Mesendoderm (in vitro differentiated cells): ENCODE data around the gene TRIP10.

ENCODE experiments used
- DNase-seq: peaks from one replicate; pipeline ENCODE4 v3.0.0; 2013
- H2AK5ac ChIP-seq: 2 replicates; pipeline ENCODE4 v1.6.1; 2013; ENCODE audit warnings: low read length, inconsistent platforms
- H2BK120ac ChIP-seq: 2 replicates; pipeline ENCODE4 v1.6.1; 2013; ENCODE audit warnings: low read depth, mild to moderate bottlenecking, low read length, moderate library complexity, mixed read lengths
- H2BK15ac ChIP-seq: replicated peaks from 2 replicates; pipeline ENCODE4 v1.6.1; 2013; ENCODE audit warnings: low read depth, mild to moderate bottlenecking, moderate library complexity
- H2BK5ac ChIP-seq: 2 replicates; pipeline ENCODE4 v1.6.1; 2013; ENCODE audit warnings: low read length, inconsistent platforms
- H3K18ac ChIP-seq: 2 replicates; pipeline ENCODE4 v1.6.1; 2013; ENCODE audit warnings: mild to moderate bottlenecking, low read length, mixed read lengths
- H3K23ac ChIP-seq: one replicate; pipeline ENCODE4 v1.6.1; 2013; ENCODE audit warnings: low read length
- H3K27ac ChIP-seq: 2 replicates; pipeline ENCODE4 v1.5.1; 2013; ENCODE audit warnings: low read depth, mild to moderate bottlenecking, inconsistent platforms, low read length, moderate library complexity
- H3K27me3 ChIP-seq: 2 replicates; pipeline ENCODE4 v1.6.1; 2013; ENCODE audit warnings: low read length, control low read depth, mild to moderate bottlenecking, inconsistent platforms; ENCODE audit not compliant: insufficient read depth, poor library complexity
- H3K36me3 ChIP-seq: 2 replicates; pipeline ENCODE4 v1.6.1; 2013; ENCODE audit warnings: low read length, inconsistent platforms; ENCODE audit not compliant: control insufficient read depth, insufficient read depth
- H3K4ac ChIP-seq: one replicate; pipeline ENCODE4 v1.6.1; 2013; ENCODE audit warnings: low read depth, mild to moderate bottlenecking, low read length, moderate library complexity
- H3K4me1 ChIP-seq: 2 replicates; pipeline ENCODE4 v1.6.1; 2013; ENCODE audit warnings: low read depth, low read length, inconsistent platforms; ENCODE audit not compliant: control insufficient read depth
- H3K4me2 ChIP-seq: 2 replicates; pipeline ENCODE4 v1.6.1; 2013; ENCODE audit warnings: low read length
- H3K4me3 ChIP-seq: 2 replicates; pipeline ENCODE4 v1.5.1; 2013; ENCODE audit warnings: mild to moderate bottlenecking, low read length
- H3K56ac ChIP-seq: one replicate; pipeline ENCODE4 v1.6.1; 2013; ENCODE audit warnings: low read length
- H3K79me1 ChIP-seq: 2 replicates; pipeline ENCODE4 v1.6.1; 2013; ENCODE audit warnings: low read length, inconsistent platforms
- H3K79me2 ChIP-seq: 2 replicates; pipeline ENCODE4 v1.6.1; 2013; ENCODE audit warnings: mild to moderate bottlenecking, low read length; ENCODE audit not compliant: control insufficient read depth, insufficient read depth
- H3K9ac ChIP-seq: 2 replicates; pipeline ENCODE4 v1.6.1; 2013; ENCODE audit warnings: low read length, inconsistent platforms
- H4K5ac ChIP-seq: one replicate; pipeline ENCODE4 v1.6.1; 2013; ENCODE audit warnings: low read length
- H4K8ac ChIP-seq: one replicate; pipeline ENCODE4 v1.6.1; 2013; ENCODE audit warnings: low read depth, mild to moderate bottlenecking, control low read depth, low read length, moderate library complexity
- WGBS: extraction: QIAGEN DNeasy Blood & Tissue Kit; methylation state at CpG from one replicate; pipeline ENCODE4 v1.1.7; 2013; ENCODE audit warnings: low lambda C conversion rate, missing lambda C conversion rate; ENCODE audit not compliant: insufficient coverage; ENCODE audit errors: extremely low coverage; 5-methylcytosine and 5-hydroxymethylcytosine counted together

The TRIP10 gene

DNA sequence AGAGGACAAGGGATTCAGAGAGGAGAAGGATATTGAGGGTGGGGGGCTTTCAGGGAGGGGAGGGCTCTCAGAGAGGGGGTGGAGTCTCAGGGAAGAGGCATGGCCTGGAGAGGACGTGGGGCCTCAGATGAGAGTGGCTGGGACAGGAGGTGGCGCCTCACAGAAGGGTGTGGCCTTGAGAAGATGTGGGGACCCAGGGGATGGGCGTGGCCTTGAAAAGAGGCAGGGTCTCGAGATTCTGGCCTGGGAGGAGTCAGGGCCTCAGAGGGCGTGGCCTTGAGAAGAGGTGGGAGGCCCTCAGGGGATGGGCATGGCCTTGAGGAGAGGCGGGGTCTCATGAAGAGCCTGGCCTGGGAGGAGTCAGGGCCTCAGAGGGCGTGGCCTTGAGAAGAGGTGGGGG lies 45.8 kb upstream of the TRIP10 start:
- Histone ChIP-seq H4K8ac (no peak overlapping the region), H3K4me1 (no peaks in the 10 kb centered on the region), H3K4me2 (no peak overlapping the region), H3K79me1 (no peaks in the 10 kb centered on the region), H4K5ac (no peak overlapping the region), H2AK5ac (no peak overlapping the region), H3K4ac (no peak overlapping the region), H3K79me2 (no peaks in the 10 kb centered on the region), H3K27me3 (no peaks in the 10 kb centered on the region), H2BK120ac (no peak overlapping the region), H3K56ac (no peak overlapping the region), H2BK5ac (no peak overlapping the region), H3K4me3 (no peak overlapping the region), H3K36me3 (no peaks in the 10 kb centered on the region), H3K27ac (no peak overlapping the region), H3K9ac (no peak overlapping the region), H2BK15ac (no peak overlapping the region), H3K23ac (no peak overlapping the region), H3K18ac (no peak overlapping the region)
- DNase-seq = no peak
- WGBS = no CpG with 5 or more reads among the region's 7 CpGs

DNA sequence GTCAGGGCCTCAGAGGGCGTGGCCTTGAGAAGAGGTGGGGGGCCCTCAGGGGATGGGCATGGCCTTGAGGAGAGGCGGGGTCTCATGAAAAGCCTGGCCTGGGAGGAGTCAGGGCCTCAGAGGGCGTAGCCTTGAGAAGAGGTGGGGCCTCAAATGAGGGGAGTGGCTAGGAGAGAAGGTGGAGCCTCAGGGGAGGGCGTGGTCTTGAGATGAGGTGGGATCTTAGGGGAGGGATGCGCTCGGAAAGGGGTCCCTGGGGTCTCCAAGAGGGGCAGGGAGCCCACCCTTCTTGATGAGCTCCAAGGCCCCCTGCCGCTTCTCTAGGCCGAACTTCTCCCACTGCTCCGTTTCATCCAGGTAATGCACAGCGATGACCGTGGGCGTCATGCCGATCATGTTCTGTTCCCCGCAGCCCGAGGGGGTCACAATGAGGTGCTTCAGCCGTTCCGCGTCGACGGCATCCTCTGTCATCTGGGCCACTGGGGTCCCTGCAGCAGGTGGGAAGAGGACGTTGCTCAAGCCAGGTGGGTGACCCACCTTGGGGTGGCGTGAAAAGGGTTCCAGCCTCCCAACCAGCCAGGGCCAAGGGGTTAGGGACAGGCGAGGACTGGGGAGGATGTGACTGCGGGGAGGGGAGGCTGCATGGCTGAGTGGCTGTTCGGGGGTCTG lies 45.2 kb upstream of the TRIP10 start:
- no peak overlapping the region for H3K4ac ChIP-seq
- no peaks in the 10 kb centered on the region for H3K27me3 ChIP-seq
- no peaks in the 10 kb centered on the region for H3K36me3 ChIP-seq

GRCh38 chr19:6696239-6696820 lies 43.1 kb upstream of the TRIP10 start:
- H3K79me2 ChIP-seq = no peaks in the 10 kb centered on the region
- no peaks in the 10 kb centered on the region for H3K4me1 ChIP-seq
- H2BK15ac ChIP-seq = no peak overlapping the region
- H3K36me3 ChIP-seq = no peaks in the 10 kb centered on the region
- H3K9ac ChIP-seq = no peak overlapping the region
- no peak overlapping the region for H3K56ac ChIP-seq
- H4K8ac ChIP-seq = no peak overlapping the region
- H2BK5ac ChIP-seq = no peak overlapping the region
- no peak overlapping the region for H3K18ac ChIP-seq
- H3K79me1 ChIP-seq = no peaks in the 10 kb centered on the region
- no peak overlapping the region for H3K27ac ChIP-seq
- no peak overlapping the region for H2BK120ac ChIP-seq
- no peaks in the 10 kb centered on the region for H3K27me3 ChIP-seq
- H3K23ac ChIP-seq = no peak overlapping the region
- H4K5ac ChIP-seq = no peak overlapping the region
- H2AK5ac ChIP-seq = no peak overlapping the region
- DNase-seq = no peak
- no CpG with 5 or more reads among the region's 18 CpGs for WGBS
- no peak overlapping the region for H3K4me3 ChIP-seq
- no peak overlapping the region for H3K4me2 ChIP-seq
- H3K4ac ChIP-seq = no peak overlapping the region

More for the DNA sequence above, 45.2 kb upstream of the TRIP10 start:
- H2BK15ac ChIP-seq = no peak overlapping the region
- no peaks in the 10 kb centered on the region for H3K79me2 ChIP-seq
- no peak overlapping the region for H2BK5ac ChIP-seq
- H3K56ac ChIP-seq = no peak overlapping the region
- peak; percentile 35 for DNase-seq
- no peak overlapping the region for H3K23ac ChIP-seq
- no peaks in the 10 kb centered on the region for H3K79me1 ChIP-seq
- no peak overlapping the region for H3K4me3 ChIP-seq
- no peak overlapping the region for H3K4me2 ChIP-seq
- no peak overlapping the region for H2AK5ac ChIP-seq
- no CpG with 5 or more reads among the region's 25 CpGs for WGBS
- no peak overlapping the region for H4K8ac ChIP-seq
- no peak overlapping the region for H3K27ac ChIP-seq
- H3K4me1 ChIP-seq = no peaks in the 10 kb centered on the region
- no peak overlapping the region for H4K5ac ChIP-seq
- H3K9ac ChIP-seq = no peak overlapping the region
- no peak overlapping the region for H3K18ac ChIP-seq
- H2BK120ac ChIP-seq = no peak overlapping the region

GRCh38 chr19:6697291-6697690 lies 42.2 kb upstream of the TRIP10 start:
- Histone ChIP-seq H2BK120ac (no peak overlapping the region), H3K27ac (no peak overlapping the region), H3K56ac (no peak overlapping the region), H4K5ac (no peak overlapping the region), H3K27me3 (no peaks in the 10 kb centered on the region), H2AK5ac (no peak overlapping the region), H2BK5ac (no peak overlapping the region), H3K9ac (no peak overlapping the region), H3K4me1 (no peaks in the 10 kb centered on the region), H3K4ac (no peak overlapping the region), H2BK15ac (no peak overlapping the region), H3K4me3 (no peak overlapping the region), H3K79me1 (no peaks in the 10 kb centered on the region), H4K8ac (no peak overlapping the region), H3K36me3 (no peaks in the 10 kb centered on the region), H3K18ac (no peak overlapping the region), H3K79me2 (no peaks in the 10 kb centered on the region), H3K23ac (no peak overlapping the region), H3K4me2 (no peak overlapping the region)
- WGBS = no CpG with 5 or more reads among the region's 13 CpGs
- DNase-seq = no peak

DNA sequence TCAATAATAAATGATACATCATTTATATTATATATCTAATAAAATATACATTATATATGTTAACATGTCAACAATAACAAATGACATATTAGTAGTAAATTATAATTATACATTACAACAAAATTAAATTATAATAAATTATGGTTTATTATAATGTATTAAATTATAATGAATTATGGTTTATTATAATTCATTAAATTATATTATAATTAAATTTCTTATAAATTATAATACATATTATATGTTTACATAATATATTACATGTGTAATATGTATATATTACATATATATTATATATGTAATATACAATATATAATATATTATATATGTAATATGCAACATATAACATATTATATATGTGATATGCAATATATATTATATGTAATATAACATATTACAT lies 39.5 kb upstream of the TRIP10 start:
- Histone ChIP-seq H4K8ac (no peak overlapping the region), H3K27ac (no peak overlapping the region), H3K79me1 (no peaks in the 10 kb centered on the region), H3K9ac (no peak overlapping the region), H3K79me2 (no peaks in the 10 kb centered on the region), H2BK15ac (no peak overlapping the region), H3K18ac (no peak overlapping the region), H3K4me2 (no peak overlapping the region), H4K5ac (no peak overlapping the region), H3K4me1 (no peaks in the 10 kb centered on the region), H2BK120ac (no peak overlapping the region), H3K4ac (no peak overlapping the region), H3K4me3 (no peak overlapping the region), H2AK5ac (no peak overlapping the region), H3K36me3 (no peaks in the 10 kb centered on the region), H3K23ac (no peak overlapping the region), H3K56ac (no peak overlapping the region), H2BK5ac (no peak overlapping the region), H3K27me3 (no peaks in the 10 kb centered on the region)
- DNase-seq = no peak
